SH-SY5Y (cell line): Measurements from ENCODE around the gene TATDN3.

ENCODE experiments used
- GATA2 ChIP-seq: IDR thresholded peaks from 2 replicates; pipeline ENCODE4 v1.6.1; 2011; ENCODE audit warnings: mild to moderate bottlenecking, low read depth, low read length
- GATA3 ChIP-seq: IDR thresholded peaks from 2 replicates; pipeline ENCODE4 v1.6.1; 2011; ENCODE audit warnings: low read depth, mild to moderate bottlenecking, low read length, moderate library complexity

- TF ChIP-seq GATA3 (no peak), GATA2 (no peak)
These were observed 46.5 kb downstream of the TATDN3 start for GRCh38 chr1:212838145-212838544.
